GM12878 (cell line): Measurements from ENCODE around the gene AOPEP. TPM values are rescaled to one million over a fixed set of nuclear protein-coding genes. Genes with fewer than 3 reads are reported as not detected.

ENCODE experiments used
- ATAC-seq: fragments of 200-7000 bp; cut with Tn5 transposase; 3 replicates; pipeline ENCODE4 v1.9.1; 2020; ENCODE audit warnings: mild to moderate bottlenecking, moderate library complexity
- BruUV-seq: library from RNA; stranded (reverse); fragments of 400-500 nt; replicated peaks from 2 replicates; lab custom pipeline; 2021; lab: Mats Ljungman, UMichigan
- CTCF ChIA-PET: fragments of 300-600 bp; sonication (Branson Sonifier 250); formaldehyde crosslinking; extraction: SDS; loops from one replicate; lab custom pipeline; 2021; ENCODE audit warnings: inconsistent platforms; lab: Yijun Ruan, JAX
- POLR2A ChIA-PET: fragments of 350-600 bp; formaldehyde crosslinking; extraction: SDS; loops from one replicate; lab custom pipeline; 2021; ENCODE audit warnings: inconsistent platforms; lab: Charles Lee
- RAD21 ChIA-PET: fragments of 300-600 bp; sonication (Branson Sonifier 250); formaldehyde crosslinking; loops from one replicate; lab custom pipeline; 2023; ENCODE audit warnings: antibody characterized with exemption; ENCODE audit not compliant: unreplicated experiment; lab: Charles Lee
- SMC1A ChIA-PET: fragments of 300-600 bp; sonication (Branson Sonifier 250); formaldehyde crosslinking; loops from one replicate; lab custom pipeline; 2023; ENCODE audit not compliant: unreplicated experiment, uncharacterized antibody; lab: Charles Lee
- DNase-seq: peaks from one replicate; pipeline ENCODE4 v3.0.0-alpha.2; 2011; ENCODE audit warnings: low read depth, low spot score
- FAIRE-seq: peaks from 3 replicates; lab custom pipeline; 2011; peaks lifted over from hg19 to GRCh38; lab: Jason Lieb, UNC
- H2AFZ ChIP-seq: 2 replicates; pipeline ENCODE4 v1.6.0; 2011; ENCODE audit warnings: low read depth, low read length, control low read depth; ENCODE audit not compliant: control insufficient read depth
- H3K27ac ChIP-seq: 2 replicates; pipeline ENCODE4 v1.5.1; 2011; ENCODE audit warnings: control low read depth; ENCODE audit not compliant: control insufficient read depth, insufficient read depth
- H3K27me3 ChIP-seq, 2 experiments: replicated peaks in 1 of 2; 2 replicates each; pipeline versions ENCODE4 v1.6.0 to v1.6.1; 2011; ENCODE audit warnings: low read length in 1 of 2; ENCODE audit not compliant: control insufficient read depth in 2 of 2, insufficient read depth in 2 of 2
- H3K36me3 ChIP-seq, 2 experiments: 2 replicates each; pipeline ENCODE4 v1.5.1; 2011; ENCODE audit warnings: low read length in 1 of 2; ENCODE audit not compliant: control insufficient read depth in 2 of 2, insufficient read depth in 2 of 2
- H3K4me1 ChIP-seq: 2 replicates; pipeline ENCODE4 v1.6.1; 2011; ENCODE audit warnings: mild to moderate bottlenecking, low read length, moderate library complexity, mixed read lengths; ENCODE audit not compliant: control insufficient read depth, insufficient read depth
- H3K4me2 ChIP-seq: 2 replicates; pipeline ENCODE4 v1.6.0; 2011; ENCODE audit warnings: control low read depth; ENCODE audit not compliant: control insufficient read depth, insufficient read depth
- H3K4me3 ChIP-seq: fragments of 200-600 bp; sonication (generic); 2 replicates; pipeline ENCODE4 v1.5.1; 2016
- H3K79me2 ChIP-seq: 2 replicates; pipeline ENCODE4 v1.6.0; 2011; ENCODE audit warnings: low read length; ENCODE audit not compliant: control insufficient read depth, insufficient read depth
- H3K9ac ChIP-seq: 2 replicates; pipeline ENCODE4 v1.8.0; 2011; ENCODE audit warnings: low read length, control low read depth, mixed read lengths; ENCODE audit not compliant: control insufficient read depth, insufficient read depth
- H3K9me3 ChIP-seq: replicated peaks from 3 replicates; pipeline ENCODE4 v1.5.1; 2011; ENCODE audit warnings: mild to moderate bottlenecking, low read length; ENCODE audit not compliant: control insufficient read depth, insufficient read depth
- H4K20me1 ChIP-seq: 2 replicates; pipeline ENCODE4 v1.6.0; 2011; ENCODE audit not compliant: control insufficient read depth, insufficient read depth
- BRCA1 ChIP-seq: IDR thresholded peaks from 2 replicates; pipeline ENCODE4 v1.6.1; 2011; ENCODE audit warnings: low read depth, low read length, improper control_type of control experiment
- CHD1 ChIP-seq: IDR thresholded peaks from 2 replicates; pipeline ENCODE4 v1.6.1; 2012; ENCODE audit warnings: low read depth, low read length, improper control_type of control experiment
- CHD4 ChIP-seq: fragments of 200-600 bp; sonication (generic); IDR thresholded peaks from 2 replicates; pipeline ENCODE4 v1.6.1; 2016; ENCODE audit warnings: mild to moderate bottlenecking
- HCFC1 ChIP-seq: fragments of 150-350 bp; IDR thresholded peaks from 2 replicates; pipeline ENCODE4 v1.6.1; 2014; ENCODE audit warnings: low read length
- MXI1 ChIP-seq: fragments of 150-350 bp; IDR thresholded peaks from 2 replicates; pipeline ENCODE4 v1.6.1; 2011; ENCODE audit warnings: low read depth, mild to moderate bottlenecking, inconsistent platforms, low read length, improper control_type of control experiment
- NFIC ChIP-seq: IDR thresholded peaks from 2 replicates; pipeline ENCODE4 v1.6.1; 2012; ENCODE audit warnings: low read depth, mild to moderate bottlenecking, inconsistent platforms, low read length, moderate library complexity
- NFXL1 ChIP-seq: fragments of 450-650 bp; IDR thresholded peaks from 2 replicates; pipeline ENCODE4 v1.6.1; 2017; ENCODE audit warnings: antibody characterized with exemption, mild to moderate bottlenecking, borderline replicate concordance
- NFYA ChIP-seq: IDR thresholded peaks from 2 replicates; pipeline ENCODE4 v1.6.1; 2011; ENCODE audit warnings: low read depth, mild to moderate bottlenecking, low read length, improper control_type of control experiment, borderline replicate concordance
- RAD21 ChIP-seq: IDR thresholded peaks from 2 replicates; pipeline ENCODE4 v1.6.1; 2011; ENCODE audit warnings: mild to moderate bottlenecking, low read depth, low read length, moderate library complexity; ENCODE audit not compliant: insufficient read depth
- WRNIP1 ChIP-seq: IDR thresholded peaks from 2 replicates; pipeline ENCODE4 v1.6.1; 2011; ENCODE audit warnings: low read depth, low read length, improper control_type of control experiment, borderline replicate concordance
- WGBS: methylation state at CpG from one replicate; pipeline ENCODE4 v1.1.6; 2016; ENCODE audit warnings: low lambda C conversion rate; ENCODE audit not compliant: insufficient replicate concordance, insufficient coverage; ENCODE audit errors: missing lambda C conversion rate; 5-methylcytosine and 5-hydroxymethylcytosine counted together
- in situ Hi-C: fragments of 300-500 bp; cut with MboI; formaldehyde crosslinking; loops from 9 replicates; pipeline ENCODE4 v1.14.3; 2018; ENCODE audit warnings: mixed read lengths
- intact Hi-C: fragments of 100-400 bp; cut with micrococcal nuclease; formaldehyde crosslinking; loops from one replicate; pipeline ENCODE4 v1.14.2; 2022; ENCODE audit not compliant: unreplicated experiment
- polyA plus RNA-seq, 11 experiments: library from polyadenylated mRNA; depleted of rRNA in 4 of 11; unstranded in 6 of 11; stranded (reverse) in 5 of 11; fragments of >200 nt; fragmentation: Nextera tagmentation in 4 of 11; fragmentation: Illumina TruSeq in 1 of 11; extraction: Ambion mirVana in 4 of 11; extraction: Trizol in 1 of 11; gene quantifications; 1 replicate in 1 of 11; 2 replicates in 10 of 11; pipeline versions ENCODE4 v1.2.1 to v1.2.3, GENCODE V29; 2011 to 2016; ENCODE audit warnings: inconsistent platforms in 2 of 11, missing spikeins in 2 of 11, low read depth in 1 of 11
- total RNA-seq, 4 experiments: library from RNA; depleted of rRNA in 3 of 4; stranded (reverse); fragments of >200 nt in 3 of 4; fragmentation: Illumina TruSeq in 1 of 4; extraction: Trizol in 1 of 4; gene quantifications; 2 replicates each; pipeline versions ENCODE4 v1.2.1 to v1.2.3, GENCODE V29; 2013 to 2021
- TF ChIP-seq, protein P1 (sequence below): IDR thresholded peaks from 2 replicates; pipeline ENCODE4 v1.6.1; 2011; ENCODE audit warnings: low read depth, mild to moderate bottlenecking, low read length, moderate library complexity, borderline replicate concordance; ENCODE audit errors: extremely low read depth
- TF ChIP-seq, protein P2 (sequence below): fragments of 450-650 bp; IDR thresholded peaks from 2 replicates; pipeline ENCODE4 v1.6.1; 2016; ENCODE audit warnings: mild to moderate bottlenecking, moderate library complexity, borderline replicate concordance

Gene AOPEP
- total and polyA plus RNA-seq, 10 of the 15 experiments (the other 5 are each of a cell fraction or from before 2014, with no cell fraction given): 2.3 to 16.9 (median 10.1) TPM

GRCh38 chr9:94950040-94950578 is 223.6 kb downstream of the AOPEP start:
- no peak for FAIRE-seq
- Histone ChIP-seq H3K36me3 (no peaks in the 10 kb centered on the region; a peak in 1 of 4 replicates), H4K20me1 (peaks cover 3% of the 10 kb centered on the region; the same call in 1 of the 2 replicates), H3K4me3 (no peak overlapping the region), H3K4me2 (no peak overlapping the region), H3K27ac (no peak overlapping the region), H3K9me3 (no peaks in the 10 kb centered on the region), H3K9ac (no peak overlapping the region), H3K27me3 (no peaks in the 10 kb centered on the region), H2AFZ (no peak overlapping the region), H3K4me1 (no peaks in the 10 kb centered on the region), H3K79me2 (no peaks in the 10 kb centered on the region)
- BruUV-seq: no TSS peak
- WGBS: 83% methylated on average over 4 of the region's 4 CpGs
- ChIA-PET RAD21 (interaction anchor here (1.2 kb wide), 1 partner anchor 167 kb away, joined by 3 read pairs; no protein-coding TSS in a partner anchor), POLR2A (no interaction called here), SMC1A (no interaction called here), CTCF (no interaction called here)
- intact Hi-C loops (no loop called here), in situ Hi-C loops (no loop called here)
- no peak for DNase-seq
- TF ChIP-seq CHD4 (no peak), HCFC1 (no peak), WRNIP1 (no peak), BRCA1 (no peak)
- no peak for ATAC-seq

GRCh38 chr9:94950579-94951323 is 224.3 kb downstream of the AOPEP start:
- H3K36me3 ChIP-seq: no peaks in the 10 kb centered on the region; a peak in 1 of 4 replicates
- no peak for ATAC-seq
- FAIRE-seq: no peak
- H3K9ac ChIP-seq: no peak overlapping the region
- no peak overlapping the region for H2AFZ ChIP-seq
- ChIA-PET RAD21 (no interaction called here), POLR2A (no interaction called here), SMC1A (no interaction called here), CTCF (no interaction called here)
- H3K79me2 ChIP-seq: no peaks in the 10 kb centered on the region
- no TSS peak for BruUV-seq
- no peaks in the 10 kb centered on the region for H3K4me1 ChIP-seq
- intact Hi-C loops: no loop called here
- no peak overlapping the region for H3K4me3 ChIP-seq
- H4K20me1 ChIP-seq: peaks cover 3% of the 10 kb centered on the region; the same call in 1 of the 2 replicates
- in situ Hi-C loops: no loop called here
- no peak overlapping the region for H3K27ac ChIP-seq
- WGBS: 78% methylated on average over 7 of the region's 7 CpGs
- no peak overlapping the region for H3K4me2 ChIP-seq
- DNase-seq: no peak
- no peaks in the 10 kb centered on the region for H3K27me3 ChIP-seq
- no peaks in the 10 kb centered on the region for H3K9me3 ChIP-seq
- TF ChIP-seq, protein P1, sequence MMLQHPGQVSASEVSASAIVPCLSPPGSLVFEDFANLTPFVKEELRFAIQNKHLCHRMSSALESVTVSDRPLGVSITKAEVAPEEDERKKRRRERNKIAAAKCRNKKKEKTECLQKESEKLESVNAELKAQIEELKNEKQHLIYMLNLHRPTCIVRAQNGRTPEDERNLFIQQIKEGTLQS: no peak
- TF ChIP-seq RAD21 (no peak), MXI1 (no peak), NFXL1 (no peak), CHD1 (no peak), NFIC (no peak), NFYA (no peak)
- TF ChIP-seq, protein P2, sequence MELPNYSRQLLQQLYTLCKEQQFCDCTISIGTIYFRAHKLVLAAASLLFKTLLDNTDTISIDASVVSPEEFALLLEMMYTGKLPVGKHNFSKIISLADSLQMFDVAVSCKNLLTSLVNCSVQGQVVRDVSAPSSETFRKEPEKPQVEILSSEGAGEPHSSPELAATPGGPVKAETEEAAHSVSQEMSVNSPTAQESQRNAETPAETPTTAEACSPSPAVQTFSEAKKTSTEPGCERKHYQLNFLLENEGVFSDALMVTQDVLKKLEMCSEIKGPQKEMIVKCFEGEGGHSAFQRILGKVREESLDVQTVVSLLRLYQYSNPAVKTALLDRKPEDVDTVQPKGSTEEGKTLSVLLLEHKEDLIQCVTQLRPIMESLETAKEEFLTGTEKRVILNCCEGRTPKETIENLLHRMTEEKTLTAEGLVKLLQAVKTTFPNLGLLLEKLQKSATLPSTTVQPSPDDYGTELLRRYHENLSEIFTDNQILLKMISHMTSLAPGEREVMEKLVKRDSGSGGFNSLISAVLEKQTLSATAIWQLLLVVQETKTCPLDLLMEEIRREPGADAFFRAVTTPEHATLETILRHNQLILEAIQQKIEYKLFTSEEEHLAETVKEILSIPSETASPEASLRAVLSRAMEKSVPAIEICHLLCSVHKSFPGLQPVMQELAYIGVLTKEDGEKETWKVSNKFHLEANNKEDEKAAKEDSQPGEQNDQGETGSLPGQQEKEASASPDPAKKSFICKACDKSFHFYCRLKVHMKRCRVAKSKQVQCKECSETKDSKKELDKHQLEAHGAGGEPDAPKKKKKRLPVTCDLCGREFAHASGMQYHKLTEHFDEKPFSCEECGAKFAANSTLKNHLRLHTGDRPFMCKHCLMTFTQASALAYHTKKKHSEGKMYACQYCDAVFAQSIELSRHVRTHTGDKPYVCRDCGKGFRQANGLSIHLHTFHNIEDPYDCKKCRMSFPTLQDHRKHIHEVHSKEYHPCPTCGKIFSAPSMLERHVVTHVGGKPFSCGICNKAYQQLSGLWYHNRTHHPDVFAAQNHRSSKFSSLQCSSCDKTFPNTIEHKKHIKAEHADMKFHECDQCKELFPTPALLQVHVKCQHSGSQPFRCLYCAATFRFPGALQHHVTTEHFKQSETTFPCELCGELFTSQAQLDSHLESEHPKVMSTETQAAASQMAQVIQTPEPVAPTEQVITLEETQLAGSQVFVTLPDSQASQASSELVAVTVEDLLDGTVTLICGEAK: no peak
